Nephron (organoid): ENCODE data around the gene CDC42BPB.
A peak's percentile ranks its signal among the peaks of the same experiment; 100 is the strongest.

Source experiments
- H3K27ac Mint-ChIP-seq, 3 experiments: 2 replicates each; pipeline ENCODE4 v1.8.0; 2020; ENCODE audit warnings: mixed read lengths in 3 of 3, mild to moderate bottlenecking in 2 of 3, moderate library complexity in 1 of 3
- H3K27me3 Mint-ChIP-seq: 2 replicates; pipeline ENCODE4 v1.8.0; 2021; ENCODE audit warnings: low read depth, mild to moderate bottlenecking, moderate library complexity, mixed read lengths
- H3K36me3 Mint-ChIP-seq: 2 replicates; pipeline ENCODE4 v1.8.0; 2020; ENCODE audit warnings: low read depth, mixed read lengths
- H3K4me1 Mint-ChIP-seq: 2 replicates; pipeline ENCODE4 v1.8.0; 2020; ENCODE audit warnings: mixed read lengths
- H3K4me3 Mint-ChIP-seq, 3 experiments: 2 replicates each; pipeline ENCODE4 v1.8.0; 2020; ENCODE audit warnings: mild to moderate bottlenecking in 3 of 3, mixed read lengths in 3 of 3, moderate library complexity in 2 of 3
- H3K9me3 Mint-ChIP-seq: 2 replicates; pipeline ENCODE4 v1.8.0; 2020; ENCODE audit warnings: mixed read lengths
- CTCF ChIP-seq, 3 experiments: fragments of 200-600 bp; sonication (generic); IDR thresholded peaks; one replicate each; pipeline ENCODE4 v1.5.0; 2021; ENCODE audit warnings: antibody characterized with exemption in 3 of 3; ENCODE audit not compliant: unreplicated experiment in 3 of 3

The CDC42BPB gene

DNA sequence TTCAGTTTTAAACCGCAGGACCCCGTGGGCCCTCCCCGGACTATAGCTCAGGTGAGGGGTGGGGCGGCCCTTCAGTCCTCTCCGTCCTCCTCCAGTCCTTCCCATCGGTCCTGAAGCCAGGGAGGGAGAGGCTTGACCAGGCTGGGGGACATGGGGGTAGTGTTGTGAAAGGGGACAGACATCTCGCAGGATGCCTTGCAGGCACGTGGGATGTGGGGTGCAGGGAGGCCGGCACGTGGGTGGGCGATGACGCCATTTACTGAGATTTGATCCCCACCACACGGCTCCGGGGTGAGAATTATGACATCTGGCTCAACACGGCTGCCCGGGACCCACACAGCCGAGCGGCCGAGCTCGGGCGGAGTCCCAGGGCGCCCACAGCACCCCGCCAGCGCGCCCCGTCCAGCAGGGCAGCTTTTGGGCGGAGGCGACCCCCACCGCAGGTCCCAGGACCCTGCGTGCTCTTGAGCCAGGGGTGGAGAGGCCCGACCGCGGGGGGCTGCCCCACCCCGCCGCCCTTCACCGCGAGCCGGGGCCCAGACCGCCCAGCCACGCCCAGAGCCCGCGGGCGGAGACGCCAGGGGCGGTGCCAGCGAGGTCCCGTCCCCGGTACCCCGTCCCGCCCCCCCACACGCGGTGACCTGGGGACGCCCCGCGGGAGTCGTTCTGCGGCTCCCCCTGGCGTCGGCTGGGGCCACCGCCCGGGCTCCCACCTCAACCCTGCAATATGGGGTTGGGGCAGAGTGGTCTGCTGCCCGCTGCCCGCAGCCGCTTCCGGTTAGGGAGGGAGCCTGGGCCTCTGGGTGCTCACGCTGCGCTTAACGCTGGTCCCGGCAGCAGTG is 33.9 kb upstream of the CDC42BPB start:
- Mint-ChIP-seq H3K27ac (no peak overlapping the region), H3K36me3 (no peaks in the 10 kb centered on the region), H3K4me3 (peak overlapping the region; percentile 29 to 59 (median 51)), H3K4me1 (no peaks in the 10 kb centered on the region), H3K27me3 (peaks cover 21% of the 10 kb centered on the region), H3K9me3 (no peaks in the 10 kb centered on the region)
- TF ChIP-seq CTCF (IDR thresholded peaks at IDR 0.05; ENCODE audit: unreplicated experiment in 3 of 3), result peak; percentile 29 to 54 (median 33)

DNA sequence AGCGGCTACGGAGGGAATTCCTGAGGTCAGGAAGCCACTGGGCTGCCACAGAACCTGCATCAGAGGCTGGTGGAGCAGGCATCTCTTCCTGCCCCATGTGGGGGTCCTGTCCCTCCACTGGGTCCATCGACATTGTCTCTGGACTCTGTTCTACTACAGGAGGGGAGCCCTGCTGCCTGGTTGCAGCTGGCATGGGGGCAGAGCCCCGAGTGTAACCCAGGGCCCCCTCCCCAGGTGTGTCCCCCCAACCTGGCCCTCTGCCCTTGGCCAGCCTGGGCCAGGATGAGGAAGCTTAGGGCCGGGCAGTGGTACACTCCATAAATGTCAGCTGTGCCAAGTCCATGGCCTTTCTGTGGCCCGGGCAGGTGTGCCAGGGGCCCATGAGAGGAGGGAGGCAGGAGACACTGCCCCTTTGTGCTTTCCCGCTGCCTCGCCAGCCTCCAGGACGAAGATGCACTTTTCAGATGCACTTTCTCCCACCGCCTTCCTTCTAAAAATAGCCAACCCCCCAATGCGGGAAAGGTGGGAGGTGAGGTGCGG is 33.2 kb upstream of the CDC42BPB start:
- H3K27ac Mint-ChIP-seq, result no peak overlapping the region
- no peaks in the 10 kb centered on the region for H3K36me3 Mint-ChIP-seq
- peak overlapping the region; percentile 29 to 59 (median 51) for H3K4me3 Mint-ChIP-seq
- no peaks in the 10 kb centered on the region for H3K9me3 Mint-ChIP-seq
- no peaks in the 10 kb centered on the region for H3K4me1 Mint-ChIP-seq
- H3K27me3 Mint-ChIP-seq, result peaks cover 23% of the 10 kb centered on the region
- TF ChIP-seq CTCF (IDR thresholded peaks at IDR 0.05; ENCODE audit: unreplicated experiment in 3 of 3), result no peak

DNA sequence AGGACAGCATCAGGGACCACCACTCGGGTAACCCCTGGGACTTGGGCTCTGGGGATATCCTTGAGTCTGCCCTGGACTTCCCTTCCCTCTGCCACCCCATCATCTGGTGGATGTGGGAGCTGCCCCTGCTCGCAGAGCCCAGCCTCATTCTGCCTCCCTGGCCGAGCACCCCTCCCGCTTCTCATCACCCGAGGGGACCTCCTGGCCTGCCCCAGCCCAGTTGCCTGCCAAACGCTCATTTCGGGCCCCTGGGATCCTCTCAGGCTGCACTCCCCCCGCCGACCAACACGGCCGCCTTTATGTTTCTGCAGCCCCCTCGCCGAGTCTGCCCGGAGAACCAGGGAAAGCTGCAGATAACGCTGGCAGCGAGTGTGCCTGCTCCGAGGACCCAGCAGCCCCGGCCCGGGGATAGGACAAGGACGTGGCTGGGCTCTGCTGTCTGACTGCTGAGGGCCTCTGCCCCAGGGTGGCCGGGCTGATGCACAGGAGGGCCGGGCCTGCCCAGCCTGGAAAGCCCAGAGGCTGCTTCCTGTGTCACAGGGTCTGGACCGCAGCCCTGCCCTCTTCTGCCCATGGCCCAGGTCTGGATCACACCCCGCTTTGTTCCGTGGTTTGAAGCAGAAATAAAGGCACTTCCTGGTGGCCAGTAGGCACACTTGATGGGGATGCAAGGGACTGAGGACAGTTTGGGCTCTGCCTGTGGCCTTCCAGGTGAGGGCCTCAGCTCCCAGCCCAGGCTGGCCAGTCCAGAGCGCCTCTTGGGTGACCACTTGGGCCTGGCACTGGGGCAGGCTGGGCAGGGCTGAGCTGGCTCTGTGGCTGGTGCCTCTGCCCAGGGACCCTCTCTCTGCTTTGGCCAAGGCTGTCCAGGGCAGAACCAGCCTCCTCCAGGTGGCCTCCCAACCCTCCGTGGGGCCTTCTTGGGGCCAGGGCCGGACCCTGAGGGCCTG is 32.3 kb upstream of the CDC42BPB start:
- H3K4me3 Mint-ChIP-seq, result no peak overlapping the region
- peaks cover 28% of the 10 kb centered on the region for H3K27me3 Mint-ChIP-seq

GRCh38 chr14:103088921-103089320 is 31.6 kb upstream of the CDC42BPB start:
- Mint-ChIP-seq H3K4me3 (no peak overlapping the region), H3K4me1 (no peaks in the 10 kb centered on the region), H3K27me3 (peaks cover 32% of the 10 kb centered on the region), H3K36me3 (no peaks in the 10 kb centered on the region), H3K27ac (no peak overlapping the region), H3K9me3 (peaks cover 2% of the 10 kb centered on the region)
- TF ChIP-seq CTCF (IDR thresholded peaks at IDR 0.05; ENCODE audit: unreplicated experiment in 3 of 3), result no peak

More for the DNA sequence above, 32.3 kb upstream of the CDC42BPB start:
- Mint-ChIP-seq H3K27ac (no peak overlapping the region), H3K36me3 (no peaks in the 10 kb centered on the region), H3K9me3 (no peaks in the 10 kb centered on the region), H3K4me1 (no peaks in the 10 kb centered on the region)
- no peak for TF ChIP-seq CTCF (IDR thresholded peaks at IDR 0.05; ENCODE audit: unreplicated experiment in 3 of 3)

GRCh38 chr14:103087343-103087835 is 30.0 kb upstream of the CDC42BPB start:
- Mint-ChIP-seq H3K27ac (no peak overlapping the region), H3K27me3 (peaks cover 32% of the 10 kb centered on the region), H3K4me1 (no peaks in the 10 kb centered on the region), H3K36me3 (no peaks in the 10 kb centered on the region), H3K4me3 (no peak overlapping the region), H3K9me3 (peaks cover 2% of the 10 kb centered on the region)
- TF ChIP-seq CTCF (IDR thresholded peaks at IDR 0.05; ENCODE audit: unreplicated experiment in 3 of 3), result no peak
